Muscle layer of colon (tissue), 2 donors: ENCODE measurements around the gene FOLR1.

Experiments
- H3K27ac ChIP-seq: one replicate; pipeline ENCODE4 v1.7.0; 2013; ENCODE audit warnings: low read depth, mild to moderate bottlenecking, low read length, moderate library complexity
- H3K27me3 ChIP-seq, 2 donors: one replicate each; pipeline ENCODE4 v1.7.0; 2013; ENCODE audit warnings: low read length in 2 of 2, mild to moderate bottlenecking in 2 of 2; ENCODE audit not compliant: insufficient read depth in 2 of 2, control insufficient read depth in 1 of 2
- H3K36me3 ChIP-seq: one replicate; pipeline ENCODE4 v1.7.0; 2013; ENCODE audit warnings: mild to moderate bottlenecking, low read length; ENCODE audit not compliant: insufficient read depth
- H3K4me1 ChIP-seq: one replicate; pipeline ENCODE4 v1.7.0; 2013; ENCODE audit warnings: mild to moderate bottlenecking, low read length; ENCODE audit not compliant: insufficient read depth
- H3K4me3 ChIP-seq, 2 donors: one replicate each; pipeline ENCODE4 v1.7.0; 2013; ENCODE audit warnings: low read length in 2 of 2, low read depth in 1 of 2, mild to moderate bottlenecking in 1 of 2, moderate library complexity in 1 of 2
- H3K9ac ChIP-seq: one replicate; pipeline ENCODE4 v1.7.0; 2013; ENCODE audit warnings: low read length
- H3K9me3 ChIP-seq: one replicate; pipeline ENCODE4 v1.7.0; 2013; ENCODE audit warnings: mild to moderate bottlenecking, low read length
- donor health status: abdominal sarcoma.
- donor health status: Adenocarcinoma of cecum.

Gene FOLR1

DNA sequence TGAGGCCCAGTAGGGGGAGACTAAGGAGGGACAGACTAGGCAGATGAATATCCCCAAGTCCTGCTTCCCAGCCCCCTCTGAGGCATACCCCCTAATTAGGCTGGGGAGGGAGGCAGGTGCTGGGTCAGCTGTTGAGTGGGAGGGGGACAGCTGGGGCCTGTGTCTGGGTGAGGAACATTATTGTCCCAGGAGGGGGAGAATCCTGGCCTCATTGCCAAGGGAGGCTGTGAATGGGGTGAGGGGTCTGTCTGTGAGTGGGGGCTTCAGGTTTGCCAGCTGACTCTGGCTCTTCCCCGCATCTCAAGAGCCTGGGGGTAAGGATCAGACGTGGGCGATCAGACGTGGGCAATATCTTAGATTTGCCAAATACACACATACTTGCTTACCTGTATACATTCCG is 34.8 kb downstream of the FOLR1 start:
- Histone ChIP-seq H3K36me3 (peaks cover 51% of the 10 kb centered on the region), H3K9ac (peak overlapping the region; percentile 20), H3K4me3 (peak overlapping the region in 1 of 2 donors; percentile 0)

DNA sequence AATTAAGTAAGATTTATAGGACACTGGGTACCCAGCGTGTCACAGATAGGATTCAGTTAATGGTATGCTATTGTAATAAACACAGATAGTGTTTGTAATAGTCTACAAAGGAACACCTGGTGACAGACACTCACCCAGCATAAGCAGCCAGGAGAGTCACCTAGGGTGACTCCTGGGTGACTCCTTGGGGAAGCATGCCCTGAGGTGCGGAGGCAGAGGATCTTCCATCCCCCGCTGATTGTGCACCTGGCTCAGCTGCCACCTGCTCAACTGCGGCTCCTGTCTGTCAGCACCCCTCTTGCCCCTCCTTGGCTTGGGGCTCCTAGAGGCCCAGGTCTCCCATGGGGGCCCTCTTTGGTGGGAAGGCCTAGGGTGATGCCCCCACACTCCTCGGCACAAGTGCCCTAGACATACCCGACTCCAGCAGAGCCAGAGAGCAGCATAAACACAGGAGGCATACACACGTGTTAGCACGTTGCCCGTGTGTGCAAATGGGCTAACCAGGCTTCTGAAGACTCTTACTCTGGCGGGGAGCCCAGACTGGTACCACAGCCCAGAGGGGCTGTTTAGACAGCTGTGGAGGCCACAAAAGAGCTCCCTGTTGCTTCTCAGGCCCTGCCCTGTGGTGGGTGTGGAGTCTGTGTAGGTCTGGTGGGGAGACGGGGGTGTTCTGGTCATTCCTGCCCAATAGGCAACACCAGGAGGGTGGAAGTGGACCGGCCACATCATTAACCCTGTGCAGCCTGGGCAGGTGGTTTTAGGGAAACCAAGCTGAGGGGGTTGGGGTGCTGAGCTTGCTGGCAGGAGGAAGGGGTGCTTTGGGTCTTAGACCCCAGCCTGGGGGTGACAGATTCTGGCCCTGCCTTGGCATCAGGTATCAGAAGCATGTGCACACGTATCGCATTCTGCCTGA is 35.6 kb downstream of the FOLR1 start:
- Histone ChIP-seq H3K4me1 (peaks cover 32% of the 10 kb centered on the region), H3K36me3 (peaks cover 59% of the 10 kb centered on the region), H3K27me3 (no peaks in the 10 kb centered on the region), H3K4me3 (no peak overlapping the region), H3K27ac (peak overlapping the region; percentile 39), H3K9ac (peak overlapping the region; percentile 20), H3K9me3 (no peaks in the 10 kb centered on the region)

More for the DNA sequence above, 34.8 kb downstream of the FOLR1 start:
- Histone ChIP-seq H3K27me3 (no peaks in the 10 kb centered on the region), H3K4me1 (peaks cover 39% of the 10 kb centered on the region), H3K9me3 (no peaks in the 10 kb centered on the region), H3K27ac (no peak overlapping the region)

DNA sequence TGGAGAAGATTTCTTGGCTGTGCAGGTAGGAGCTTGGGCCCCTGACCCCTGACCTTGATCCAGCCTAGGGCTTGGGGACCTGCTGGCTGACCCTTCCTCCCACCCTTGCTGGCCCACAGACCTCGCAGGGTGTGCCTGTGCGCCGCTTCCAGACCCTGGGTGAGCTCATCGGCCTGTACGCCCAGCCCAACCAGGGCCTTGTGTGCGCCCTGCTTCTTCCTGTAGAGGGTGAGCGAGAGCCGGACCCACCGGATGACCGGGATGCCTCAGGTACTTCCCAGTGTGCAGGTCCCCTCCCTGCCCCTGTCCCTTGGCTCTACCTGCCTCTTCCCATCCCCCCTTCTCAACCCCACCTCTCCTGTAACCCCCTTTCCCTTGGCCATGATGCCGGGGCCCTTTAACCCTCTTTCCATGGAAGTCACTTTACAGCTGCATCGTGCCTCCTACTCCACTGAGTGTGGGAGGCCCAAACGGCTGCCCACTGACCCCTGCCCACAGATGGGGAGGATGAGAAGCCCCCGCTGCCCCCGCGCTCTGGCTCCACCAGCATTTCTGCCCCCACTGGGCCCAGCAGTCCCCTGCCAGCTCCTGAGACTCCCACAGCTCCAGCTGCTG is 36.4 kb downstream of the FOLR1 start:
- no peak overlapping the region for H3K4me3 ChIP-seq
- peaks cover 67% of the 10 kb centered on the region for H3K36me3 ChIP-seq
- no peaks in the 10 kb centered on the region for H3K9me3 ChIP-seq
- no peaks in the 10 kb centered on the region for H3K27me3 ChIP-seq
- H3K27ac ChIP-seq, result peak overlapping the region; percentile 39
- no peak overlapping the region for H3K9ac ChIP-seq
- peaks cover 30% of the 10 kb centered on the region for H3K4me1 ChIP-seq

DNA sequence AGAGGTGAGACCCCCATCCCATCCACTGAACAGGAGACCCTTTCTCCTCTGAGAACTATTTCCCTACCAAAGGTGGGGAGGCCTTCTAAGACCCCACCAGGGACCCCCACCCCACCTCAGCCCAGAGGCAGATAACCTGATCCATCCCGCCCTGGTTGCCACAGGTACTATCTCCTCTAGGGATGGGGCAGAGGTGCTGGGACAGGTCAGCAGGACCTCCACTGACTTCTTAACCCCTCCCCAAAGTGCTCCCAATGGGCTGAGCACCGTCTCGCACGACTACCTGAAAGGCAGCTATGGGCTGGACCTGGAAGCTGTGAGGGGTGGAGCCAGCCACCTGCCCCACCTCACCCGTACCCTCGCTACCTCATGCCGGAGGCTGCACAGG is 36.9 kb downstream of the FOLR1 start:
- H3K36me3 ChIP-seq, result peaks cover 72% of the 10 kb centered on the region
- H3K4me1 ChIP-seq, result peaks cover 30% of the 10 kb centered on the region
- H3K27me3 ChIP-seq, result no peaks in the 10 kb centered on the region

DNA sequence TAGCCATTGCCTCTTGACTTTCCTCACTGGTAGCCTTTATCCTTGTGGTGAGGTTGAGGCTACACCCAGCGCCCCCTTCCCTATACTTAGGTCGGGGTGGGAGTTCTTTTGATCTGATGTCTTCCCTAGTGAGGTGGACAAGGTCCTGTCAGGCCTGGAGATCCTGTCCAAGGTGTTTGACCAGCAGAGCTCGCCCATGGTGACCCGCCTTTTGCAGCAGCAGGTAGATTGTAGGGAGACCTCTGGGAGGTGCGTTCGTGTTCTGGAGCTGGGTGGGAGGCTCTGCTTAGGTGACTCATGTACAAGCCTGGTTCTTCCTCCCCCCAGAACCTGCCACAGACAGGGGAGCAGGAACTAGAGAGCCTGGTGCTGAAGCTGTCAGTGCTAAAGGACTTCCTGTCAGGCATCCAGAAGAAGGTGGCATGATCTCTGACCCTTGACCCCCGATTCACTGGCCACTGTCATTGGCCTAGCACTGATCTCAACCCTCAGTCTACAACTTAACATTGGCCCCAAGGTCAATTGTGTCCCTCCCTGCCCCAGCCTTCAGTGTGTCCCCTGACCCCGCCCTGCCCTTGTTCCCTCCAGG is 37.5 kb downstream of the FOLR1 start:
- H3K9me3 ChIP-seq, result no peaks in the 10 kb centered on the region
- H3K36me3 ChIP-seq, result peaks cover 78% of the 10 kb centered on the region
- H3K27me3 ChIP-seq, result no peaks in the 10 kb centered on the region
- peaks cover 30% of the 10 kb centered on the region for H3K4me1 ChIP-seq
- H3K9ac ChIP-seq, result no peak overlapping the region
- no peak overlapping the region for H3K4me3 ChIP-seq
- H3K27ac ChIP-seq, result no peak overlapping the region

More for the DNA sequence above, 36.9 kb downstream of the FOLR1 start:
- H3K4me3 ChIP-seq, result no peak overlapping the region
- no peak overlapping the region for H3K9ac ChIP-seq
- no peaks in the 10 kb centered on the region for H3K9me3 ChIP-seq
- no peak overlapping the region for H3K27ac ChIP-seq

DNA sequence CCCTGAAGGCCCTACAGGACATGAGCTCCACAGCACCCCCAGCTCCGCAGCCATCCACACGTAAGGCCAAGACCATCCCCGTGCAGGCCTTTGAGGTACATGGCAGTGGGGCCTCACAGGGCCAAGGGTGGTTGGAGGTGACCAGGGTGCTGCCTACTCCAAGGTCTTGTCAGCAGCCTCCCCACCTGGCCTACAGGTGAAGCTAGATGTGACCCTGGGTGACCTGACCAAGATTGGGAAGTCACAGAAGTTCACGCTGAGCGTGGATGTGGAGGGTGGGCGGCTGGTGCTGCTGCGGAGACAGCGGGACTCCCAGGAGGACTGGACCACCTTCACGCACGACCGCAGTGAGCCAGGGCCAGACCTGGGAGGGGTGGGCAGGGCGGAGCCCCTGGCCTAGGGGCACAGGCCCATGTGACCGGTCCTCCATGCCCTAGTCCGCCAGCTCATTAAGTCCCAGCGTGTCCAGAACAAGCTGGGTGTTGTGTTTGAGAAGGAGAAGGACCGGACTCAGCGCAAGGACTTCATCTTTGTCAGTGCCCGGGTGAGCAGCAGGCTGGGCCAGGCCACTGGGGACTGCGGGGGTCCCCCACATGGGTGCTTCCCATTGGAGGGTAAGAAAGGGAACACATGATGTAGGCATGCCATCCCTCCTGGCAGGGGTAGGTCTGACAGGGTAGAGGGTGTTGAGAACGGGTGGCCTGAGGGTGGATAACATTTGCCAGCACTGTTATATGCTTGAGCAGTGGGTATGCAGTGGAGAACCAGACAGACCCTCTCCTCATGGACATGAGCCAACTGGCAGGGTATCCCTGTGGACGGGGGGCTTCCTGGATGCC is 38.2 kb downstream of the FOLR1 start:
- peaks cover 30% of the 10 kb centered on the region for H3K4me1 ChIP-seq
- no peak overlapping the region for H3K27ac ChIP-seq
- peaks cover 85% of the 10 kb centered on the region for H3K36me3 ChIP-seq
- no peak overlapping the region for H3K4me3 ChIP-seq
- H3K27me3 ChIP-seq, result no peaks in the 10 kb centered on the region
- H3K9me3 ChIP-seq, result no peaks in the 10 kb centered on the region
- no peak overlapping the region for H3K9ac ChIP-seq

DNA sequence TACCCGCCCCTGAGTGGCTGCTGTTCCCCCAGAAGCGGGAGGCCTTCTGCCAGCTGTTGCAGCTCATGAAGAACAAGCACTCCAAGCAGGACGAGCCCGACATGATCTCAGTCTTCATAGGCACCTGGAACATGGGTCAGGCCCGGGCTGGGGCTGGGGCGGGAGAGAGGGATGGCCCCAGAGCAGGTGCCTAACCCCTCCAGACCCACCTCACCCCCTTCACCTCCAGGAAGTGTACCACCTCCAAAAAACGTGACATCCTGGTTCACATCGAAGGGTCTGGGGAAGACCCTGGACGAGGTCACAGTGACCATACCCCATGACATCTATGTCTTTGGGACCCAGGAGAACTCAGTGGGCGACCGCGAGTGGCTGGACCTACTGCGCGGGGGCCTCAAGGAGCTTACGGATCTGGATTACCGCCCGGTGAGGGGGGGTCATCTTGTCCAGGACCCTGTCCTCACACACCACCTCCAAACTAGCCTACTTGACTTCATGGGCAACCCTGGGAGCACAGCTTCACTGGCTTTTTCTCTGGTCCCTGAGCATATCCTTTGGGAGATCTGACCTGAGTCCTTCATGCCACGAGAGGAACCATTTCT is 38.9 kb downstream of the FOLR1 start:
- no peak overlapping the region for H3K4me3 ChIP-seq
- peaks cover 91% of the 10 kb centered on the region for H3K36me3 ChIP-seq
- no peaks in the 10 kb centered on the region for H3K9me3 ChIP-seq
- peaks cover 27% of the 10 kb centered on the region for H3K4me1 ChIP-seq
- no peak overlapping the region for H3K9ac ChIP-seq
- H3K27ac ChIP-seq, result no peak overlapping the region
- H3K27me3 ChIP-seq, result no peaks in the 10 kb centered on the region

DNA sequence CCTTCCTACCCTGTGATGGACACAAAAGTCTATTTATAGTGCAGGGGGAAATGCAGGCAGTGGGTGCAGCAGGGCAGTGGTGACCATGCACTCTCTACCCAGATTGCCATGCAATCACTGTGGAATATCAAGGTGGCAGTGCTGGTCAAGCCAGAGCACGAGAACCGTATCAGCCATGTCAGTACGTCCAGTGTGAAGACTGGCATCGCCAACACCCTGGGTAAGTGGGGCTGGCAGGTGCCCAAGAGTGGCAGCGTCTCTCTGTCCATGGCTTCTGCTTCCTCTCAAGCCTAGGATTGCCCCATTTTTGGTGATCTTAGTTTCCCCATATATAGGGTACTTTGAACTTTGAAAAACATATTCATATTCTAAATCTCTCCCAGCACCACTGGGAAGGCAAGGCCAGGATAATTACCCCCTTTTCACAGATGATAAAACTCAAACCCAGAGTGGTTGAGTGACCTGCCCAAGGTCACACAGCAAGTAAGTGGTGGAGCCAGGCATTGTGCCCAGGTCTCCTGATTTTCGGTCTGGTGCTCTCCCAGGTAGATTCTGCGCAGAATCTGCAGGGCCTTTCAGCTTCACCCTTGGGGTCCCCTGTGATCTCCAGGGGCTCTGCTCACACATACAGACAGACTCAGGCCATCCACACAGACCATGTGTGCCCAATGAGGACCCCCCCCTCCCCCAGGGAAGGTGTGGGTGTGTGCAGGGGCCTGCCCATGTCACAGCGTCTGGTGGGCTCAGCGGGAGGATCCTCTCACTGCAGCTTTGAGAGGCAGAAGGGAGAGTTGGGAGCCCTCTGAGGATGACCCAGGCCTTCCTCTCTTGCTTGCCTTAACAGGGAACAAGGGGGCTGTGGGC is 39.7 kb downstream of the FOLR1 start:
- peaks cover 27% of the 10 kb centered on the region for H3K4me1 ChIP-seq
- no peak overlapping the region for H3K27ac ChIP-seq
- peaks cover 96% of the 10 kb centered on the region for H3K36me3 ChIP-seq
- no peak overlapping the region for H3K9ac ChIP-seq
- H3K4me3 ChIP-seq, result no peak overlapping the region
- no peaks in the 10 kb centered on the region for H3K27me3 ChIP-seq
- H3K9me3 ChIP-seq, result no peaks in the 10 kb centered on the region

DNA sequence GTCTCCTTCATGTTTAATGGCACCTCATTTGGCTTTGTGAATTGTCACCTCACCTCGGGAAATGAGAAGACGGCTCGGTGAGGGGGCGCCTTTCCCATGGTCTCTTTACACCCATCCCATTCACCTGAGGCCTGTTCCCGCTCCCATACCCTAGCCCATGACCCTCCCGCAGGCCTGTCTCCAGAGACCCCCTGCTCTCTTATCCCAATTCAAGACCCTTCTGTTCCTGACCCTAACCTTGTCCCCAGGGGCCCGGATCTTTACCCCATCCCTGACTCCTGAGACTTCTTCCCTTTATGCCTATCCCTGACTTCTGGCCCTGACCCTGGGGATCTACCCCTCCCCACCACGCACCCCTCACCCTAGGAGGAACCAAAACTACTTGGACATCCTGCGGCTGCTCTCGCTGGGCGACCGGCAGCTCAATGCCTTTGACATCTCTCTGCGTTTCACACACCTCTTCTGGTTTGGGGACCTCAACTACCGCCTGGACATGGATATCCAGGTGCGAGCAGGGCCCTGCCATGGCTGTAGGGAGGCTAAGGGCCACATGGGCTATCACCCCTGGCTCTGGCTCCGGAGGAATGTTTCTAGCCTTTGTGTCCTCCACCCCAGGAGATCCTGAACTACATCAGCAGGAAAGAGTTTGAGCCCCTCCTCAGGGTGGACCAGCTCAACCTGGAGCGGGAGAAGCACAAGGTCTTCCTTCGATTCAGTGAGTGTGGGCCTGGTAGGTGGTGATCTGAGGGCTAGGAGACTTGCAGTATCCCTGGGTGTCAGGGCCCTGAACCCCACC is 40.5 kb downstream of the FOLR1 start:
- H3K27me3 ChIP-seq, result no peaks in the 10 kb centered on the region
- peaks cover 96% of the 10 kb centered on the region for H3K36me3 ChIP-seq
- no peak overlapping the region for H3K9ac ChIP-seq
- H3K4me1 ChIP-seq, result peaks cover 27% of the 10 kb centered on the region
- no peak overlapping the region for H3K4me3 ChIP-seq
- no peak overlapping the region for H3K27ac ChIP-seq
- H3K9me3 ChIP-seq, result no peaks in the 10 kb centered on the region
